ENCODE measurements around the gene CALCR. TPM values are rescaled to one million over a fixed set of nuclear protein-coding genes. Genes with fewer than 3 reads are reported as not detected.

Gene CALCR
- total RNA-seq, 1 donor from 2014 or later = not detected

DNA sequence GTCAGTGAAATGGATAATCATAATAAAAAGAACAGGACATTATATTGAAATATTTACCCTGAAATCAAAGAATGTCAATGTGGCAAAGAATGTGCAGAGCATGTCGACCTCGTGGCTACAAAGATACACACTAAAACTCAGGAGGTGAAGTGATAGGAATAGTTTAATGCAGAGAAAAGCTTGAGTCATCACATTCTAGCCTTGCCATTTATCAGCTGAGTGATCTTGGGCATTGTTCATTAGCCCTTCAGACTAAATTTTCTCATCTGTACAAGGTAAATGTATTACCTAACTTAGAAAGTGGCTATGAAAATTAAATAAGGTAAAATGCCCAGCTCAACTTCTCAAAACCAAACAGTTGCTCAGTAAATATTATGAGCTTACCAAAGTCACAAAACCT, 22.6 kb downstream of the CALCR start:
- no peak for DNase-seq
- H3K27ac ChIP-seq = no peak overlapping the region
- intact Hi-C loops (cut with DNase I) = no loop called here
- no peaks in the 10 kb centered on the region for H3K9me3 ChIP-seq
- no peak overlapping the region for H3K4me3 ChIP-seq
- H3K27me3 ChIP-seq = no peaks in the 10 kb centered on the region
- TF ChIP-seq, protein P1, sequence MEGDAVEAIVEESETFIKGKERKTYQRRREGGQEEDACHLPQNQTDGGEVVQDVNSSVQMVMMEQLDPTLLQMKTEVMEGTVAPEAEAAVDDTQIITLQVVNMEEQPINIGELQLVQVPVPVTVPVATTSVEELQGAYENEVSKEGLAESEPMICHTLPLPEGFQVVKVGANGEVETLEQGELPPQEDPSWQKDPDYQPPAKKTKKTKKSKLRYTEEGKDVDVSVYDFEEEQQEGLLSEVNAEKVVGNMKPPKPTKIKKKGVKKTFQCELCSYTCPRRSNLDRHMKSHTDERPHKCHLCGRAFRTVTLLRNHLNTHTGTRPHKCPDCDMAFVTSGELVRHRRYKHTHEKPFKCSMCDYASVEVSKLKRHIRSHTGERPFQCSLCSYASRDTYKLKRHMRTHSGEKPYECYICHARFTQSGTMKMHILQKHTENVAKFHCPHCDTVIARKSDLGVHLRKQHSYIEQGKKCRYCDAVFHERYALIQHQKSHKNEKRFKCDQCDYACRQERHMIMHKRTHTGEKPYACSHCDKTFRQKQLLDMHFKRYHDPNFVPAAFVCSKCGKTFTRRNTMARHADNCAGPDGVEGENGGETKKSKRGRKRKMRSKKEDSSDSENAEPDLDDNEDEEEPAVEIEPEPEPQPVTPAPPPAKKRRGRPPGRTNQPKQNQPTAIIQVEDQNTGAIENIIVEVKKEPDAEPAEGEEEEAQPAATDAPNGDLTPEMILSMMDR (IDR thresholded peaks at IDR 0.05) = no peak
- no peaks in the 10 kb centered on the region for H3K4me1 ChIP-seq
- ATAC-seq = no peak
- H3K36me3 ChIP-seq = no peaks in the 10 kb centered on the region

DNA sequence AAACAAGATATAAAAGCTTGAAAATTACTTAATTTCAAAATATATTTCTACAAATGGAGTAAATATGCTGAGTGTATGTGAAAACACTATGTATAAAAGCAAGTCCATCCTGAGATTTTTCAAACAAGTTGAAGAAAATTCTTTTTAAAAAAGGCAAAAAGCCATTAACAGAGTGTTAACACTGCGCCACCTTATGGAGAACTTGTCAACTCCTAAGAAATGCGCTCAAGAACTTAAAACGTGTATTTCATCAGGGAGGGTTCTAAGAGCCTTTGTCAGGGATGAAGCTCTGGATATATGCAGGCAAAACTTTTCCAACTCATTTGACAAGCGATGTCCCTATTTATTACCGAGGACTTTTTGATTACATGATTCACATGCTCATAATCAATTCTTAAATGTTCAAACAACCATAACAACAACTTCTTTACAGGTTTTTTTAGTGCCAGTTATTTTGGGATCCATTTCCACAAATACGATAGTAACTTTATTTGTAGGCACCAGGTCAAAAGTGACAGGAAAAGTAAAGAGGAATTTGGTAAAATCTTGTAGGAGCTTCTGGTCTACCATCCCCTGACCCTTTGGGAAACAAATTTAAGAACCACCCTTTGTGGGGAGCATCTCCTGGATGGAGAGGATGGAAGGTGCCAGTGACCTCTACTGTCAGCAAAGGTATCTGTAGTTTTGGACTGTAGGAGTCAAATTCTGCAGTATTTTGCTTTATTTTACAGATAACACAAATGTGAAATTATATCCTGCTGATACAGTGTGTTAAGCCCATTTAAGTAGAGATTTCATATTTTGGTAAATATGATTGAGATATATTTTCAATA, 23.2 kb downstream of the CALCR start:
- no peak for DNase-seq
- TF ChIP-seq, protein P1 (IDR thresholded peaks at IDR 0.05) = peak; percentile 53
- ATAC-seq = peak; percentile 66

DNA sequence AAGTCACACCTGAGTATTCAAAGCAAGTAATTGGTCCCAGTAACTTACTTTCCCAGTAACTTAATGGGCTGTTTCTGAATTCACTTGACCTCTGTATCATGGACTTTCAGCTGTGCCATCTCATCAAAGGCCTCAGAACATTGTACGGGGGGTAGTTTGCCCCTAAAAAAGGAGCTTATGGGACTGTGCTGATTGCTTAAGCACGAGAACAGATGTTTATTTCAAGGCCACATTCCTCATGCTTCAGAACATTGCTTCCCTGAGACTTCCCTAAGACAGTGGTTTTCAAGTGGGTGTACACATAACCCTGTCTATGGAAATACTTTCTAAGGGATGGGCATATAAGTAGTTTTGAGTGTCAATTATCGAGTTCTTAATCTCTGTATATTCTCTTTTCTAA, 26.8 kb downstream of the CALCR start:
- TF ChIP-seq, protein P1 (IDR thresholded peaks at IDR 0.05) = no peak
- no peak for ATAC-seq
- Histone ChIP-seq H3K27me3 (no peaks in the 10 kb centered on the region), H3K9me3 (no peaks in the 10 kb centered on the region), H3K4me1 (no peaks in the 10 kb centered on the region), H3K27ac (no peak overlapping the region), H3K36me3 (no peaks in the 10 kb centered on the region), H3K4me3 (no peak overlapping the region)
- intact Hi-C loops (cut with DNase I) = no loop called here
- no peak for DNase-seq

More for the DNA sequence above, 23.2 kb downstream of the CALCR start:
- Histone ChIP-seq H3K4me3 (no peak overlapping the region), H3K36me3 (no peaks in the 10 kb centered on the region), H3K9me3 (no peaks in the 10 kb centered on the region), H3K4me1 (no peaks in the 10 kb centered on the region), H3K27me3 (no peaks in the 10 kb centered on the region), H3K27ac (no peak overlapping the region)
- intact Hi-C loops (cut with DNase I) = no loop called here

DNA sequence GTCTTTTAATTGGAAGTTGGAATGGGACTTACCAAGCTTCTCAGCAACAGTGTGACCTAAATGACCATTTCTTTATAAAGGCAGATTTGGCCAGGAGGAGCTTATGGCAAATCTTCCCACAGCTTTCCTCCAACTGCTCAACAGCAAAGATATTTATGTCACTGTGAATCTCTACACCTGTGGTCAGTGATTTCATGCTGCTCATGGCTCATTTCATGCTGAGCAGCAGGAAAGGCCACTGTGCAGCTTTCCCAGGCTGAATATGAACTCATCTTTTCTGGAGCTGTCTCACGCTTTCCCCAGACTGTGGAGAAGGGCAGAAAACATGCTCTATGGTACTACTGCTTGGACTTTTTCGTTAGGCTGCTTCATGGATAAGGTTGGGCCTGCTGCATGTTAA, 29.8 kb downstream of the CALCR start:
- Histone ChIP-seq H3K27ac (no peak overlapping the region), H3K4me3 (no peak overlapping the region), H3K36me3 (no peaks in the 10 kb centered on the region), H3K27me3 (no peaks in the 10 kb centered on the region), H3K9me3 (no peaks in the 10 kb centered on the region), H3K4me1 (no peaks in the 10 kb centered on the region)
- ATAC-seq = no peak
- no peak for DNase-seq
- TF ChIP-seq, protein P1 (IDR thresholded peaks at IDR 0.05) = no peak
- intact Hi-C loops (cut with DNase I) = no loop called here

DNA sequence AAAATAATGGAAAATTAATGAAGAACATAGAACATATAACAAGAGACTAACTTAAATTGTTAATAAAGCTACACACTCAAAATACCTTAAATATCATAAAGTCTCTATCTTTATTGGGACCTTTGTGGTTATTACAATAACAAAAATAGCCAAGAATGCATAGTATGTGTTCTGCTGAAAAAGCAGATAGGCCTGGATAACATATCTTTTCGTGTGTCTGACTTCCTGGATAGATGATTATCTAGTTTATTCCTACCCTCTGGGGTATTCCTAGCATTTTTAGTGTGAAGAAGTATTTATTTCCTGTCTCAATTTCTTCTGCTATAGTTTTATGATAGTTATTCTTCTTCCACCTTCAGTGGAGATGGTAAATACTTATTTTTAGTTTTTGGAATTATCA, 36.5 kb downstream of the CALCR start:
- Histone ChIP-seq H3K4me1 (no peaks in the 10 kb centered on the region), H3K36me3 (no peaks in the 10 kb centered on the region), H3K27me3 (no peaks in the 10 kb centered on the region), H3K9me3 (no peaks in the 10 kb centered on the region), H3K4me3 (no peak overlapping the region), H3K27ac (no peak overlapping the region)
- intact Hi-C loops (cut with DNase I) = no loop called here
- ATAC-seq (no peak), DNase-seq (no peak)
- TF ChIP-seq, protein P1 (IDR thresholded peaks at IDR 0.05) = no peak

Data from upper lobe of right lung (tissue), 1 donor.